Articular chondrocyte of knee joint (primary cell): ENCODE measurements around the gene ASB3. TPM values are rescaled to one million over a fixed set of nuclear protein-coding genes. Genes with fewer than 3 reads are reported as not detected.

Source experiments
- total RNA-seq: library from RNA; depleted of rRNA; stranded (reverse); fragments of >200 nt; gene quantifications from 2 replicates; pipeline ENCODE4 v1.2.3, GENCODE V29; 2012

Gene ASB3, protein sequence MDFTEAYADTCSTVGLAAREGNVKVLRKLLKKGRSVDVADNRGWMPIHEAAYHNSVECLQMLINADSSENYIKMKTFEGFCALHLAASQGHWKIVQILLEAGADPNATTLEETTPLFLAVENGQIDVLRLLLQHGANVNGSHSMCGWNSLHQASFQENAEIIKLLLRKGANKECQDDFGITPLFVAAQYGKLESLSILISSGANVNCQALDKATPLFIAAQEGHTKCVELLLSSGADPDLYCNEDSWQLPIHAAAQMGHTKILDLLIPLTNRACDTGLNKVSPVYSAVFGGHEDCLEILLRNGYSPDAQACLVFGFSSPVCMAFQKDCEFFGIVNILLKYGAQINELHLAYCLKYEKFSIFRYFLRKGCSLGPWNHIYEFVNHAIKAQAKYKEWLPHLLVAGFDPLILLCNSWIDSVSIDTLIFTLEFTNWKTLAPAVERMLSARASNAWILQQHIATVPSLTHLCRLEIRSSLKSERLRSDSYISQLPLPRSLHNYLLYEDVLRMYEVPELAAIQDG
- 22.7 and 29.1 TPM in 2 replicates for total RNA-seq

DNA sequence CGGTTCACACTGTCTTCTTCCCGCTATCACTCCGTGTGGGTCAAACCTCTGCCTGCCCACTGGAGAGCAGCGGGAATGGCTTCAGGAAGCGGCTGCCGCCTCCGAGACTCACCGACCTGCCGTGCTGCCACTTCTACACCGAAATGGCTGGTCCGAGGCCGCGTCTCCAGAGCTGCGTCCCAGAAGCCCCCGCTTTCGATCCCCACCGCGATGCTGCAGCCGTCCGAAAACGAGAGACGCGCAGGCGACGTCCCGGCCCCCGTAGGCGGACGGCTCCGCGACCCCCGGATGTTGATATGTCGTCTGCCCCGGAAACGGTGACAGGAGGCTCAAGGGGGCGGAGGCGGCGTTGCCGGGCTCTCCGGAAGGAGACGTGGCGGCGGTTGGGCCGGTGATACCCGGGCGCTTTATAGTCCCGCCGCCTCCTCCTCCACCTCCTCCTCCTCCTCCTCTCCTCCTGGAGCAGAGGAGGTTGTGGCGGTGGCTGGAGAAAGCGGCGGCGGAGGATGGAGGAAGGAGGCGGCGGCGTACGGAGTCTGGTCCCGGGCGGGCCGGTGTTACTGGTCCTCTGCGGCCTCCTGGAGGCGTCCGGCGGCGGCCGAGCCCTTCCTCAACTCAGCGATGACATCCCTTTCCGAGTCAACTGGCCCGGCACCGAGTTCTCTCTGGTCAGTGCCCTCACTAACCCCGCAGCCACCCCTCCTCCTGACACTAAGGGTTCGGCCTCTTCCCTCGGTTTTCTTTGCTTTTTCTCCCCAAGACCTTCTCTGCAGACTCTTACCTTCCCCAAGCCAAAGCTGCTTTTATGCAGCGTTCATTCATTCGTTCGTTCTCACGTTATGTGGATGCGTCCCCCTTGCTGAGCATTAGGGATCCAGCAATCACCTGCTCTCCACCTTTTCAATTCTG is at the start of gene ASB3, which contains the start of gene ERLEC1:
Gene ASB3 (minus strand): TSS at position 249 of the 909 bp plus-strand sequence. CDS start 21,381 bp downstream, outside the sequence.
Gene ERLEC1 (plus strand): TSS at position 340 of the 909 bp plus-strand sequence. CDS start 167 bp downstream, at position 507.

DNA sequence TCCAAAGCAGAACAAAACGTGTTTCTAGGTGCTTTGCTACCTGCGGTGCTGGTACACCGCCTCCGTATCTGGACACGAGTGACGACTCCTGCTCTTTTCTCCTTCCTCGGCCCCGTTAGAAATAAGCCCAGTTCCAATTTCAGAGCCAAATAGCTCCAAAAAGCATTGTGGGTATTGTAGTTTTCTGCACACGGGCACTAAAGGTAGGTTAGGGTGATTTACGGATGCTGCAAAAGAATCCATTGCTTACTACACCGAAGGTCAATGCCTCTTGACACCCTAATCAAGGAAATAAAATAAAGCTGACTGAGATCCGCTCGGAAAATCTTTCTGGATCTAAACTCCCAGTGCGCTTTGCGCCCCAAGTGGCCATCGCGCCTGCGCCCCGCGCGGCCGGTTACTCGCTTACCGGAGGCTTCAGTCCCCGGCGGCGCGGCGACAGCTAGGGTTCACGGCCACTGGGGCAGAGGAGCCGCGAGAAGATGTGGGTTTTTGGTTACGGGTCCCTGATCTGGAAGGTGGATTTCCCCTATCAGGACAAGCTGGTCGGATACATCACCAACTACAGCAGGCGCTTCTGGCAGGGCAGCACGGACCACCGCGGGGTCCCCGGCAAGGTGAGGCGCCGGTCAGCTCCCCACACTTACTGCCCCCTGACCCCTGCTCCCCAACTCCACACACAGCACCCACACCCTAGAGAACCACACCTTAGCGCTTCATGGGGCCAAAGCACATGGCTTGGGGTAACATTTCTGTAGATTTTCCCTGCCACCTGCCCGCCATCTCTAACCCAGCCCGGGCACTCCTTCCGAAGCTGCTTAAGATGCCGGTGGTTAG is 19.1 kb downstream of the ASB3 start, which contains the start of gene CHAC2:
Gene CHAC2 (plus strand): TSS at position 400 of the 837 bp plus-strand sequence. CDS start 83 bp downstream, at position 483.

Other genes with a start within 250 kb of the ASB3 start
- 2.6 and 3.5 TPM in 2 replicates for gene CHAC2, start 19.1 kb downstream of the ASB3 start, total RNA-seq
- 105 and 117 TPM in 2 replicates for gene ERLEC1, start 91 bp upstream of the ASB3 start, total RNA-seq
- 4.2 and 4.5 TPM in 2 replicates for gene GPR75, start 73.0 kb upstream of the ASB3 start, total RNA-seq
- gene PSME4, start 184.0 kb upstream of the ASB3 start, total RNA-seq, result 126 and 136 TPM in 2 replicates